ENCODE results near the gene KLHL22.

The KLHL22 gene

GRCh38 chr22:20442485-20443284, 52.9 kb downstream of the KLHL22 start:
- no peak for DNase-seq

GRCh38 chr22:20441631-20442484, 53.7 kb downstream of the KLHL22 start:
- DNase-seq, result peak; percentile 48

GRCh38 chr22:20440637-20441591, 54.7 kb downstream of the KLHL22 start:
- DNase-seq, result no peak

- DNase-seq, result no peak
Measured at GRCh38 chr22:20439928-20440575, 55.5 kb downstream of the KLHL22 start.

GRCh38 chr22:20439556-20439927, 56.1 kb downstream of the KLHL22 start:
- no peak for DNase-seq

GRCh38 chr22:20438678-20439492, 56.7 kb downstream of the KLHL22 start:
- DNase-seq, result peak; percentile 49

GRCh38 chr22:20438427-20438677, 57.2 kb downstream of the KLHL22 start:
- DNase-seq, result no peak

GRCh38 chr22:20437613-20438426, 57.8 kb downstream of the KLHL22 start, which contains the start of gene SCARF2:
Gene SCARF2, minus strand, starts transcription at chr22:20437825. Its CDS starts 71 bp downstream, at chr22:20437754.
- peak; percentile 71 for DNase-seq

- DNase-seq, result peak; percentile 59
Measured at GRCh38 chr22:20436768-20437612, 58.6 kb downstream of the KLHL22 start.

GRCh38 chr22:20436307-20436767, 59.3 kb downstream of the KLHL22 start:
- DNase-seq, result peak; percentile 61

- DNase-seq, result no peak
Measured at GRCh38 chr22:20435436-20436306, 59.9 kb downstream of the KLHL22 start.

- no peak for DNase-seq
Measured at GRCh38 chr22:20434773-20435172, 60.8 kb downstream of the KLHL22 start.

GRCh38 chr22:20434264-20434751, 61.3 kb downstream of the KLHL22 start:
- DNase-seq, result no peak

GRCh38 chr22:20433686-20434241, 61.8 kb downstream of the KLHL22 start:
- no peak for DNase-seq

GRCh38 chr22:20433191-20433590, 62.4 kb downstream of the KLHL22 start:
- DNase-seq, result no peak

- DNase-seq, result no peak
Measured at GRCh38 chr22:20432244-20432686, 63.3 kb downstream of the KLHL22 start.

- DNase-seq, result no peak
Measured at GRCh38 chr22:20431511-20432192, 63.9 kb downstream of the KLHL22 start.

Measured in EL (cell line).